Measurements from ENCODE around the gene NEGR1.

DNA sequence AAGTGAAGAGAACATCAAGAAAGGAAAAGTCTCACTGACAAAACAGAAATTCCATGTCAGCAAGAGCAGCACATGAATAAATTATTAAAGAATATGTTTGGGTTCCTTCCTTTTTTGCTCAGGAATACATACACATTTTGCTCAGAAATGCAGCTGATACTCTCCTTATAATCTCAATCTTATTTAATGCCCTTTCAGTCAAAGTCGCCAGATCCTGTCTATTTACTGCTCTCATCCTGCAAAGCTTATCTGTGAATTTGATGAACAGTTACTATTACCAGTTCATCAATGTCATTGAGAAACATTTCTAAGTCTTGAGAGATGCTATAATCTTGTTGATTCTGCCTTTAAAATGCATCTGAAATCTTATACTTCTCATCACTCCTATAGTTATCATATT lies 658.5 kb downstream of the NEGR1 start:
- TF ChIP-seq, protein P1, sequence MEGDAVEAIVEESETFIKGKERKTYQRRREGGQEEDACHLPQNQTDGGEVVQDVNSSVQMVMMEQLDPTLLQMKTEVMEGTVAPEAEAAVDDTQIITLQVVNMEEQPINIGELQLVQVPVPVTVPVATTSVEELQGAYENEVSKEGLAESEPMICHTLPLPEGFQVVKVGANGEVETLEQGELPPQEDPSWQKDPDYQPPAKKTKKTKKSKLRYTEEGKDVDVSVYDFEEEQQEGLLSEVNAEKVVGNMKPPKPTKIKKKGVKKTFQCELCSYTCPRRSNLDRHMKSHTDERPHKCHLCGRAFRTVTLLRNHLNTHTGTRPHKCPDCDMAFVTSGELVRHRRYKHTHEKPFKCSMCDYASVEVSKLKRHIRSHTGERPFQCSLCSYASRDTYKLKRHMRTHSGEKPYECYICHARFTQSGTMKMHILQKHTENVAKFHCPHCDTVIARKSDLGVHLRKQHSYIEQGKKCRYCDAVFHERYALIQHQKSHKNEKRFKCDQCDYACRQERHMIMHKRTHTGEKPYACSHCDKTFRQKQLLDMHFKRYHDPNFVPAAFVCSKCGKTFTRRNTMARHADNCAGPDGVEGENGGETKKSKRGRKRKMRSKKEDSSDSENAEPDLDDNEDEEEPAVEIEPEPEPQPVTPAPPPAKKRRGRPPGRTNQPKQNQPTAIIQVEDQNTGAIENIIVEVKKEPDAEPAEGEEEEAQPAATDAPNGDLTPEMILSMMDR (conservative IDR thresholded peaks at IDR 0.05): no peak
- TF ChIP-seq EZH2 (IDR thresholded peaks at IDR 0.05; ENCODE audit: low read depth): no peak

Data from PC-9 (cell line).